ENCODE data around the gene EHD2.
"Not testable (repeated sequence)": the region's sequence is repeated elsewhere in the genome, so short reads cannot be mapped to it uniquely, and the experiment has no call there.

The EHD2 gene

GRCh38 chr19:47713046-47714021 lies at the start of gene EHD2:
TSS of gene EHD2 (plus strand) at chr19:47713422. CDS start at chr19:47716613, 3,191 bp downstream.
- DNase-seq: peak in 31 of 51 donors; percentile 2 to 61 (median 24)

DNA sequence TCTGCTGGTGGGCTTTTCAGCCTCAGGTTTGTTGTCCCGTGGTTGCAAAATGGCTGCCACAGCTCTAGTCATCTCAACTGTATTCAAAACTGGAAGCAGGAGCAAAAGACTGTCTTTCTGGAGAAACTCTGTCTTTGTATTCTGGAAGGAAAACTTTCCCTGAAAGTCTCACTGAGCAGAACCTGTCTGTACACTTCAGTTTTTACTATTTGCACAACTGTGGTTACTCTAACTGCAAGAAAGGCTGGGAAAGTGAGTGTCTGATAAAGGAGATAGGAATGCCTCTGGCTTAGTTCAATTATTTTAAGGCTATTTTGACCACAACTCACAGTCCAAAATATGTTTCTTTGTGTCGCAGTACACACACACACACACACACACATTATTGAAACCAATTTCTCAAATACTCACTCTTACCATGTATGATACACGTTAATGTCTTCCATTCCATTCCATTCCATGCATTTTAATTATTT lies 49.7 kb upstream of the EHD2 start:
- no peak for DNase-seq

GRCh38 chr19:47663911-47664771 lies 49.1 kb upstream of the EHD2 start:
- DNase-seq: peak in 37 of 51 donors; percentile 6 to 73 (median 43)

DNA sequence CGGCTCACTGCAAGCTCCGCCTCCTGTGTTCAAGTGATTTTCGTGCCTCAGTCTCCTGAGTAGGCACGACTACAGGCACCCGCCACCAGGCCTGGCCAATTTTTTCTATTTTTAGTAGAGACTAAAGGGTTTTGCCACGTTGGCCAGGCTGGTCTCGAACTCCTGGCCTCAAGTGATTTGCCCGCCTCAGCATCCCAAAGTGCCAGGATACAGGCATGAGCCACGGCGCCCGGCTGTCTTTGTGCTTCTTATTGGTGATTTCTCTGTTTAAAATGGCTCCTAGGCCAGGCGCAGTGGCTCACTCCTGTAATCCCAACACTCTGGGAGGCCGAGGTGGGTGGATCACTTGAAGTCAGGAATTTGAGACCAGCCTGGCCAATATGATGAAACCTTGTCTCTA lies 44.7 kb upstream of the EHD2 start:
- not testable (repeated sequence) for DNase-seq

DNA sequence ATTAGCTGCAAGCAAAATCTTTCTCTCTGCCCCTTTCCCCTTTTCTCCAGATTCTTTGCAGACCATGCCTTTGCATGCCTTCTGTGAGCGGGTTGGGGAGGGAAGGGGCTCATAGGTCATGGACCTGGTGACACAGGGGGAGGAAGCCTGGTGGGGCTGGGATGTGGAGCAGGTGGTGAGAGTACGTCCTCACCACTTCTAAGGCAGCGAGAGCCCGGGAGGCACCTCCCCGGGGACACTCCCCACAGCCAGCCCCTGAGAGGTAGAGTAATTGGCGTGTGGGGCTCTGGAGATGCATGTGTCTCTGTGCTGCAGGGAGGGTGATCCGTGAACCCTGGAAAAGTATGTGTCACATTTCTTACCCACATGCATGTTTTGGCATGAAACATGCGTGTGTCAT lies 42.5 kb upstream of the EHD2 start:
- no peak for DNase-seq

DNA sequence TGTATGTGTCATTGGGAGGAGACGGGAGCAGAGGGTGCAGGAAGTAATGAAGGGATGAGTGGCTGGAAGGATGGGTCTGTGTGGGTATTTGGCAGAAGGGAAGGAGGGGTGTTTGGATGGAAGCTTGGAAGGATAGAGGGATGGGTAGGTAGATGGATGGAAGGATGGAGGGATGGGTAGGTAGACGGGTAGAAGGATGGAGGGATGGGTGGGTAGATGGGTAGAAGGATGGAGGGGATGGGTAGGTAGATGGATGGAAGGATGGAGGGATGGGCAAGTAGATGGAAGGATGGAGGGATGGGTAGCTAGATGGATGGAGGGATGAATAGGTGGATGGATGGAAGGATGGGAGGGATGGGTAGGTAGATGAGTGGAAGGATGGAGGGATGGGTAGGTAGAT lies 41.7 kb upstream of the EHD2 start:
- no peak for DNase-seq

- DNase-seq: no peak
Observed at GRCh38 chr19:47673426-47673825, 39.8 kb upstream of the EHD2 start.

- no peak for DNase-seq
Observed at GRCh38 chr19:47674548-47674947, 38.7 kb upstream of the EHD2 start.

DNA sequence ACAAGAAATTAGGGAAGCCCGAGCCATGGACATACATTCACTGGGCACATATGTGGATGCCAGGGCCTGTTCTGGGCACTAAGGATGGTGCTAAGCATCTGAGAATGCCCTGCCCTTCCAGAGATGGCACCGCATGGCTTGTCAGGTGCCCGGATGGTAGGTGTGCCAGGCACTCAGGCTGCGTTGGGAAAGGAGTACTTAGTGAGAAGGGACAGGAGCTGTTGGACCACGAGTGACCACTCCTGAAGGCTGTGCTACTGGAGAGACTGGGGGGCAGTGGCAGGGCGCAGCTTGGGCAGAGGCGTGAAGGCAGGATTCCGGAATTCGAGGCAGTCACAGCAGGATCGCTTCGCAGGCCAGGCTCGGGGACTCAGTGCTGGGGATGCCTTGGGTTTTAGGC lies 38.0 kb upstream of the EHD2 start:
- no peak for DNase-seq

DNA sequence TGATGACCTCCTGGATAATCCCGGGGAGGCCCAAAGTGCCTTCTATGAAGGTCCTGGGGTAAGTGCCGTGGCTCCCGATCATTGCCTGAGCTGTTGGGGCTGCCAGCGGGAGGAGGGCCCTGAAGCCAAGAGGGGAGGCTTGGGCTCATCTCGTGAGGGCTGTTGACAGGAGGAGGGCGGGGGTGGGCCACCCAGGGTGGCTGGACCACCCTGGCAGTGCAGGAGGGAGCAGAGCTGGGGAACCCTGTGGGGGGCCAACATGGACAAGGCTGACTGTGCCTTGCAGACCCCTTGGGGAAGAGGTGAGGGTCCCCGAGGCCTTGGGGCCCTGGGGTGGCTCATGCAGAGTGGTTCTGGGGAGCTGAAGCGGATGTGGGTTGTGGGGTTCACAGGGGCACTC lies 37.4 kb upstream of the EHD2 start:
- no peak for DNase-seq

GRCh38 chr19:47676811-47677210 lies 36.4 kb upstream of the EHD2 start:
- no peak for DNase-seq

DNA sequence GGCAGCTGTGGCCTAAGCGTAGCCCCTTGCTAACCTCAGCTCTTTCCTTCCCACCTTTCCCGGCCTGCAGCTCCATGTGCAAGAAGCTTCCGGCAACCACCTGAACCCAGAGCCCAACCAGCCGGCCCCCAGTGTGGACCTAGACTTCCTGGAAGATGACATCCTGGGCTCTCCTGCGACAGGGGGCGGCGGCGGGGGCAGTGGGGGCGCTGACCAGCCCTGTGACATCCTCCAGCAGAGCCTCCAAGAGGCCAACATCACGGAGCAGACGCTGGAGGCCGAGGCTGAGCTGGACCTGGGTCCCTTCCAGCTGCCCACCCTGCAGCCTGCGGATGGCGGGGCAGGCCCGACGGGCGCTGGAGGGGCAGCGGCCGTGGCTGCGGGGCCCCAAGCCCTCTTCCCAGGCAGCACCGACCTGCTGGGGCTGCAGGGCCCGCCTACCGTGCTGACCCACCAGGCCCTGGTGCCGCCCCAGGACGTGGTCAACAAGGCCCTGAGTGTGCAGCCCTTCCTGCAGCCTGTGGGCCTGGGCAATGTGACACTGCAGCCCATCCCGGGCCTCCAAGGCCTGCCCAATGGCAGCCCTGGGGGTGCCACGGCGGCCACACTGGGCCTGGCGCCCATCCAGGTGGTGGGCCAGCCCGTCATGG lies 33.8 kb upstream of the EHD2 start:
- DNase-seq: no peak

DNA sequence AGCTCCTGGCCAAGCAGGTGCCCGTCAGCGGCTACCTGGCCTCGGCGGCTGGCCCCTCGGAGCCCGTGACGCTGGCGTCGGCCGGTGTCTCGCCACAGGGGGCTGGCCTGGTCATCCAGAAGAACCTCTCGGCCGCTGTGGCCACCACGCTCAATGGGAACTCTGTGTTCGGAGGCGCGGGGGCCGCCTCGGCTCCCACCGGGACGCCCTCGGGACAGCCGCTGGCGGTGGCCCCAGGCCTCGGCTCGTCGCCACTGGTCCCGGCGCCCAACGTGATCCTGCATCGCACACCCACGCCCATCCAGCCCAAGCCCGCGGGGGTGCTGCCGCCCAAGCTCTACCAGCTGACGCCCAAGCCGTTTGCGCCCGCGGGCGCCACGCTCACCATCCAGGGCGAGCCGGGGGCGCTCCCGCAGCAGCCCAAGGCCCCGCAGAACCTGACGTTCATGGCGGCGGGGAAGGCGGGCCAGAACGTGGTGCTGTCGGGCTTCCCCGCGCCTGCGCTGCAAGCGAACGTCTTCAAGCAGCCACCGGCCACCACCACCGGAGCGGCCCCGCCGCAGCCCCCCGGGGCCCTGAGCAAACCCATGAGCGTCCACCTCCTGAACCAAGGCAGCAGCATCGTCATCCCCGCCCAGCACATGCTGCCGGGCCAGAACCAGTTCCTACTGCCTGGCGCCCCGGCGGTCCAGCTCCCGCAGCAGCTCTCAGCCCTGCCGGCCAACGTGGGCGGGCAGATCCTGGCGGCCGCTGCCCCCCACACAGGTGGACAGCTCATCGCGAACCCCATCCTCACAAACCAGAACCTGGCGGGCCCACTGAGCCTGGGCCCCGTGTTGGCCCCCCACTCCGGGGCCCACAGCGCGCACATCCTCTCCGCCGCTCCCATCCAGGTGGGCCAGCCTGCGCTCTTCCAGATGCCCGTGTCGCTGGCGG lies 33.0 kb upstream of the EHD2 start:
- DNase-seq: no peak

DNA sequence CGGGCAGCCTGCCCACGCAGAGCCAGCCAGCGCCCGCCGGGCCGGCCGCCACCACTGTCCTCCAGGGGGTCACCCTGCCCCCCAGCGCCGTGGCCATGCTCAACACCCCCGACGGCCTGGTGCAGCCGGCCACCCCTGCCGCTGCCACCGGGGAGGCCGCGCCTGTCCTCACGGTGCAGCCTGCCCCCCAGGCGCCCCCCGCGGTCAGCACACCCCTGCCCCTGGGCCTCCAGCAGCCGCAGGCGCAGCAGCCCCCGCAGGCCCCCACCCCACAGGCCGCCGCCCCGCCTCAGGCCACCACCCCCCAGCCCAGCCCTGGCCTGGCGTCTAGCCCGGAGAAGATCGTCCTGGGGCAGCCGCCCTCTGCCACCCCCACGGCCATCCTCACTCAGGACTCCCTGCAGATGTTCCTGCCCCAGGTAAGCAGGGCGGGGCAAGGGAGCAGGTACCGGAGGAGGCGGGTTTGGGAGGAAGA lies 32.3 kb upstream of the EHD2 start:
- DNase-seq: no peak

DNA sequence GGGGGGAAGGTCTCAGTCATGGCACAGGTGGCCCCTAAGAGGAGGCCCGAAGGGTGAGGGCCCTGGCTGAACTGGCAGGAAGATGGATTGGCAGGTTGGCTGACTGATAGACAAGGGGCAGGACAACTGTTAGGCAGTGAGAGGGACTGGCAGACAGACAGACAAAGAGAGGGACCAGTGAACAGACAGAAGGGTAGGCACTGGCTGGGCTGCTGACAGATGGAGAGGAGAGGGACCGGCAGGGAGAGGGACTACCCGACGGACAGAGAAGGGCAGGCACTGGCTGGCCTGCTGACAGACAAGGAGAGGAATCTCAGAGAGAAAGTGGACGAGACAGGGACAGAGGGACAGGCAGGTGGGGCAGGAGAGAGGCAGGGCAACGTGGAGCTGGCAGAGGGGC lies 31.8 kb upstream of the EHD2 start:
- no peak for DNase-seq

DNA sequence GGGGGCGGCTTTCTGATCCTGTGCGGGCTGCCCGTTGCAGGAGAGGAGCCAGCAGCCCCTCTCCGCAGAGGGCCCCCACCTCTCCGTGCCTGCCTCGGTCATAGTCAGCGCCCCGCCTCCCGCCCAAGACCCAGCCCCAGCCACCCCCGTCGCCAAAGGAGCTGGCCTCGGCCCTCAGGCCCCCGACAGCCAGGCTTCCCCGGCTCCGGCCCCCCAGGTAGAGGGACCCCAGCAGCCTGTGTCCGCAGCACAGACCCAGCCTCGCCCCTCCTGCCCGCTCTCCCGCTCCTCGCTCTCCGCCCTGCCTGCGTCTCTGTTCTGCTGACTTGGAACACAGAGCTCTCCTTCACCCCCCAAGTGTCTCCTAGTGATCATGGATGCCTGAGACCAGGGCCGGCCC lies 31.3 kb upstream of the EHD2 start:
- no peak for DNase-seq

DNA sequence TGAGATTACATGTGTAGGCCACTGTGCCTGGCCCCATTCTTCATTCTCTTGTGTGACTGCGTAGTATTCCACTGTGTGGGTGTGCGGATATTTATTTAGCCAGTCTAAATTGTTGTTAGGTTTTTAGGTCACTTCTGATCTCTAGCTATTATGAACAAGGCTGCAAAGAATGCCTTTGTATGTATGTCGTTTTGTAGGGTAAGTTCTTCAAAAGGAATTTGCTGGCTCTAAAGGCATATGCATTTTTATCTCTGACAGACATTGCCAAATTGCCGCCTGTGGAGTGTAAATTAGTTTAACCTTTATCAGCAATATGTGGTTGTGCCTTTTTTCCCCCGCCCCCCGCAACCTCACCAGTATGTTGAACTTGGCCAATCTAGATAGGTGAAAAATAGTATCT lies 30.3 kb upstream of the EHD2 start:
- no peak for DNase-seq

DNA sequence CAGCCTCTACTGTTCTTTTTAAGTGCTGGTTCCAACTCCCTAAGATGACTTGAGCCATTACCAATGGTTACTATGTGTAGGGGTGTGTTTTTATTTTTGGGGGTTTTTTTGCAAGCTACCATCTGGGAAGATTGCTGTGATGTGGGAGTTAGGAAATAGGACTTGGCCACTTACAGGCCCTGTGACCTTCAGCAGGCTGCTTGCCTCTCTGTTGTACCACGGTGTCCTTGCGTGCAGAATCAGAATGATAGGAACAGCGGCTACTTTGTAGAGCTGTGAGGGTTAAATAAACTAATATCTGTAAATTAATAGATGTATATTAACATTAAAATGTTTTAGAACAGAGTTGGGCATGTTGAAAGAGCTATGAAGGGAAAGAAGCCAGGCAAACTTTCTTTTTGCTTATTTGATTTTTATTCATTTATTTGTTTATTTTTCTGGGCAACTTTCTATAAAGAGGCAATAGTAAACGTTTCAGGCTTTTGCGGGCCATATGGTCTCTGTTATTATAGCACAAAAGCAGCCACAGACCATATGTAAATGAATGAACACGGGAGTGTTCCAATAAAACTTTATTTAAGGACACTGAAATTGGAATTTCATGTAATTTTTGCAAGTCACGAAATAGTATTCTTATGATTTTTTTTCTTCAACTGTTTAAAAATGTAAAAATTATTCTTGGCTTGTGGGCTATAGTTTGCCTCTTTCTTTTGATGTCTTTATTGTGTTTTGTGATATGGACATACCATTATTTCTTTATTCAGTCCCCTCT lies 26.4 kb upstream of the EHD2 start:
- no peak for DNase-seq

DNA sequence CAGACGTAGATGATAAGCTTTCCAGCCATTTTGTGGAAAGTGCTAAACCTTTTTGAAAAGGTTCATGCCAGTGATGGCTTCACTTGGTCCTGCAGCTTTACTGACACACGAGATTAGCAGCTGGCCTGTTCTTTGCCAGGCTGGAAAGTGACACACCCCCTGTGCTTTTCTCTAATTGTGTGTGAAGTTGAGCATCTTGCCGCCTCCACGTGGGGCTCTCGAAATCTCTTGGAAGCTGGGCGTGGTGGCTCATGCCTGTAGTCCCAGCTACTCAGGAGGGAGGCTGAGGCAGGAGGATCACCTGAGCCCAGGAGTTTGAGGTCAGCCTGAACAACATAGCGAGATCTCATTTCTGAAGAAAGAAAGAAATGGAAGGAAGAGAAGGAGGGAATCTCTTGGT lies 25.3 kb upstream of the EHD2 start:
- DNase-seq: no peak

GRCh38 chr19:47691090-47691489 lies 22.1 kb upstream of the EHD2 start:
- DNase-seq: no peak
